Measurements from ENCODE around the gene BYSL.
A peak's percentile ranks its signal among the peaks of the same experiment; 100 is the strongest.

BYSL gene

DNA sequence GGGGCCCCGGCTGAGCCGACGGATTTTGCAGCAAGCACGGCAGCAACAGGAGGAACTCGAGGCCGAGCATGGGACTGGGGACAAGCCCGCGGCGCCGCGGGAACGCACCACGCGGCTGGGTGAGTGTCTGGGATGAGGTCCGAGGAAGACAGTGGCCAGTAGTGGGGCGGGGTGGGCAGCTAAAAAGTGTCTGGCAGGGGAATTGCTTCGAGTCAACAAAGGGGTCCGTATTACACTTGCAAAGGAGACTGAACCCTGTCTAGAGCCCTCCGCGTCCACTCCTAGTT, 356 bp downstream of the BYSL start:
- H3K36me3 ChIP-seq (ENCODE audit: low read length): peaks cover 15% of the 10 kb centered on the region; the same call in 1 of the 2 replicates
- H3K4me2 ChIP-seq (ENCODE audit: low read depth, low read length, poor library complexity, severe bottlenecking): peak overlapping the region; percentile 82
- H3K79me2 ChIP-seq (ENCODE audit: insufficient read depth, low read length): peaks cover 82% of the 10 kb centered on the region
- H2AFZ ChIP-seq (ENCODE audit: low read depth, low read length, severe bottlenecking): peak overlapping the region; percentile 88
- no peaks in the 10 kb centered on the region for H3K9me3 ChIP-seq (ENCODE audit: insufficient read depth, low read length)
- peak overlapping the region; percentile 88 for H3K27ac ChIP-seq (ENCODE audit: low read depth, low read length)
- no peaks in the 10 kb centered on the region for H3K9me2 ChIP-seq (replicated peaks; ENCODE audit: insufficient read depth, low read length)
- TF ChIP-seq EZH2phosphoT487 (conservative IDR thresholded peaks at IDR 0.05; ENCODE audit: low read length) (no peak), CTCF (IDR thresholded peaks at IDR 0.05; ENCODE audit: insufficient read depth, low read length, poor library complexity, severe bottlenecking) (no peak)
- H3F3A ChIP-seq (ENCODE audit: insufficient read depth): no peaks in the 10 kb centered on the region
- no peaks in the 10 kb centered on the region for H3K27me3 ChIP-seq (ENCODE audit: low read length)
- H4K20me1 ChIP-seq (ENCODE audit: low read depth, low read length): peaks cover 2% of the 10 kb centered on the region; the same call in 1 of the 2 replicates
- H3K9ac ChIP-seq (ENCODE audit: low read length): peak overlapping the region; percentile 86
- peak overlapping the region; percentile 93 for H3K4me3 ChIP-seq (ENCODE audit: insufficient read depth, low read length, poor library complexity, severe bottlenecking)

DNA sequence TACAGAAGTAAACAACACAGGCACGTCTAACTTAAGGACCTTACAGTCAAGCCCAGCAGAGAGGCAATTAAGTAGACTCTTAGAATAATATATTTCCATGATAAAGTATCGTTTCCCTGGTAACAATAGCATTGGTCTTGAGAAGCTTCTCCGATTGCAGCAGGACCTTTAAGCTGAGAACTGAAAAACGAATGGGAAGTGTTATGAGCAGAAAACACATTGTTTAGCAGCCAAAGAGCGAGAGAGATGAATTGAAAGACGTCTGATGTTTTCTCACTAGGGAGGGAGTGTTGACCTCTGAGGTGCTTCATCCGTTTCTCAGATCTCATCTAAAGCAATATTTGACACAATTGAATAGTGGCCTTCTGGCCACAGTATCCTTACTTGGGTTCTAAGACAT, 855 bp downstream of the BYSL start:
- Histone ChIP-seq H3K27me3 (ENCODE audit: low read length) (no peaks in the 10 kb centered on the region), H3K27ac (ENCODE audit: low read depth, low read length) (peak overlapping the region; percentile 88), H3K9ac (ENCODE audit: low read length) (peak overlapping the region; percentile 86), H3K4me2 (ENCODE audit: low read depth, low read length, poor library complexity, severe bottlenecking) (peak overlapping the region; percentile 82), H2AFZ (ENCODE audit: low read depth, low read length, severe bottlenecking) (no peak overlapping the region), H3K9me2 (replicated peaks; ENCODE audit: insufficient read depth, low read length) (no peaks in the 10 kb centered on the region), H3K4me3 (ENCODE audit: insufficient read depth, low read length, poor library complexity, severe bottlenecking) (peak overlapping the region; percentile 93), H3K9me3 (ENCODE audit: insufficient read depth, low read length) (no peaks in the 10 kb centered on the region), H3F3A (ENCODE audit: insufficient read depth) (no peaks in the 10 kb centered on the region), H4K20me1 (ENCODE audit: low read depth, low read length) (peaks cover 2% of the 10 kb centered on the region; the same call in 1 of the 2 replicates), H3K79me2 (ENCODE audit: insufficient read depth, low read length) (peaks cover 84% of the 10 kb centered on the region), H3K36me3 (ENCODE audit: low read length) (peaks cover 16% of the 10 kb centered on the region; the same call in 1 of the 2 replicates)
- TF ChIP-seq EZH2phosphoT487 (conservative IDR thresholded peaks at IDR 0.05; ENCODE audit: low read length): no peak
- TF ChIP-seq CTCF (IDR thresholded peaks at IDR 0.05; ENCODE audit: insufficient read depth, low read length, poor library complexity, severe bottlenecking): no peak

- H3K27ac ChIP-seq (ENCODE audit: low read depth, low read length): no peak overlapping the region
- no peaks in the 10 kb centered on the region for H3K9me3 ChIP-seq (ENCODE audit: insufficient read depth, low read length)
- H2AFZ ChIP-seq (ENCODE audit: low read depth, low read length, severe bottlenecking): no peak overlapping the region
- no peak overlapping the region for H3K4me3 ChIP-seq (ENCODE audit: insufficient read depth, low read length, poor library complexity, severe bottlenecking)
- H3F3A ChIP-seq (ENCODE audit: insufficient read depth): peaks cover 9% of the 10 kb centered on the region; the same call in 1 of the 2 replicates
- peaks cover 2% of the 10 kb centered on the region; the same call in 1 of the 2 replicates for H4K20me1 ChIP-seq (ENCODE audit: low read depth, low read length)
- TF ChIP-seq CTCF (IDR thresholded peaks at IDR 0.05; ENCODE audit: insufficient read depth, low read length, poor library complexity, severe bottlenecking) (no peak), EZH2phosphoT487 (conservative IDR thresholded peaks at IDR 0.05; ENCODE audit: low read length) (no peak)
- H3K27me3 ChIP-seq (ENCODE audit: low read length): no peaks in the 10 kb centered on the region
- H3K4me2 ChIP-seq (ENCODE audit: low read depth, low read length, poor library complexity, severe bottlenecking): no peak overlapping the region
- H3K9me2 ChIP-seq (replicated peaks; ENCODE audit: insufficient read depth, low read length): no peaks in the 10 kb centered on the region
- H3K36me3 ChIP-seq (ENCODE audit: low read length): peaks cover 39% of the 10 kb centered on the region
- peaks cover 57% of the 10 kb centered on the region for H3K79me2 ChIP-seq (ENCODE audit: insufficient read depth, low read length)
- H3K9ac ChIP-seq (ENCODE audit: low read length): no peak overlapping the region
Measured at GRCh38 chr6:41927253-41927652, 6.0 kb downstream of the BYSL start.
